ENCODE measurements around the gene KIF13A. TPM values are rescaled to one million over a fixed set of nuclear protein-coding genes. Genes with fewer than 3 reads are reported as not detected.

KIF13A gene
- total and polyA plus RNA-seq, 2 donors from 2014 or later: 12.6 to 35.9 TPM

DNA sequence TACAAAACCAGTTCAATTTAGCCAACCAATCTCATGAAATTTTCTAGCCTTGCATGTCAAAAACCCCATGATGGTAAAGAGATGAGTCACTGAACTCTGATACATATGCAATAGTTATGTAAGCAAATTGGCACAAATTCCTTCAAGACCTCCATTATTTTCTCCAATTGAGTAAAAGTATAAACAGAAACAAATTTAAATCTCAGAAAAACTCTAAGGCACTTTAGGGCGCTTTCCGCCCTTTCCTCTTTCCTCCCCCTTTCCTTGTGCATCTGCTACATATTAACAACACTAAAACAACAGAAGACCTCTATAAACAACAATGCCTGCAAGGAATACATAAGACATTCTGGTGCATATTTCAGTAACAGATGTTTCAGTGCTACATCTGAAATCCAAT lies 48.5 kb downstream of the KIF13A start:
- TF ChIP-seq, protein P1, sequence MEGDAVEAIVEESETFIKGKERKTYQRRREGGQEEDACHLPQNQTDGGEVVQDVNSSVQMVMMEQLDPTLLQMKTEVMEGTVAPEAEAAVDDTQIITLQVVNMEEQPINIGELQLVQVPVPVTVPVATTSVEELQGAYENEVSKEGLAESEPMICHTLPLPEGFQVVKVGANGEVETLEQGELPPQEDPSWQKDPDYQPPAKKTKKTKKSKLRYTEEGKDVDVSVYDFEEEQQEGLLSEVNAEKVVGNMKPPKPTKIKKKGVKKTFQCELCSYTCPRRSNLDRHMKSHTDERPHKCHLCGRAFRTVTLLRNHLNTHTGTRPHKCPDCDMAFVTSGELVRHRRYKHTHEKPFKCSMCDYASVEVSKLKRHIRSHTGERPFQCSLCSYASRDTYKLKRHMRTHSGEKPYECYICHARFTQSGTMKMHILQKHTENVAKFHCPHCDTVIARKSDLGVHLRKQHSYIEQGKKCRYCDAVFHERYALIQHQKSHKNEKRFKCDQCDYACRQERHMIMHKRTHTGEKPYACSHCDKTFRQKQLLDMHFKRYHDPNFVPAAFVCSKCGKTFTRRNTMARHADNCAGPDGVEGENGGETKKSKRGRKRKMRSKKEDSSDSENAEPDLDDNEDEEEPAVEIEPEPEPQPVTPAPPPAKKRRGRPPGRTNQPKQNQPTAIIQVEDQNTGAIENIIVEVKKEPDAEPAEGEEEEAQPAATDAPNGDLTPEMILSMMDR (IDR thresholded peaks at IDR 0.05; ENCODE audit: borderline replicate concordance, extremely low read depth, insufficient read depth): no peak
- H3K27me3 ChIP-seq (ENCODE audit: control insufficient read depth, insufficient read depth, low read length): no peaks in the 10 kb centered on the region
- intact Hi-C loops (cut with DNase I): no loop called here
- FAIRE-seq (no peak), DNase-seq (no peak)
- H3K27ac ChIP-seq (ENCODE audit: low read depth in 2 of 2, low read length in 2 of 2): no peak overlapping the region
- H3K4me1 ChIP-seq (ENCODE audit: control insufficient read depth in 2 of 3, insufficient read depth in 2 of 3, low read depth in 1 of 3, low read length in 3 of 3): no peaks in the 10 kb centered on the region
- no peaks in the 10 kb centered on the region for H3K36me3 ChIP-seq (ENCODE audit: control insufficient read depth in 2 of 3, insufficient read depth in 3 of 3, low read length in 3 of 3)
- H3K4me3 ChIP-seq (ENCODE audit: low read length in 3 of 3): no peak overlapping the region
- H3K9ac ChIP-seq (ENCODE audit: low read length in 3 of 3): no peak overlapping the region
- no peaks in the 10 kb centered on the region for H3K9me3 ChIP-seq (ENCODE audit: control insufficient read depth in 2 of 3, insufficient read depth in 1 of 3, low read length in 3 of 3)

DNA sequence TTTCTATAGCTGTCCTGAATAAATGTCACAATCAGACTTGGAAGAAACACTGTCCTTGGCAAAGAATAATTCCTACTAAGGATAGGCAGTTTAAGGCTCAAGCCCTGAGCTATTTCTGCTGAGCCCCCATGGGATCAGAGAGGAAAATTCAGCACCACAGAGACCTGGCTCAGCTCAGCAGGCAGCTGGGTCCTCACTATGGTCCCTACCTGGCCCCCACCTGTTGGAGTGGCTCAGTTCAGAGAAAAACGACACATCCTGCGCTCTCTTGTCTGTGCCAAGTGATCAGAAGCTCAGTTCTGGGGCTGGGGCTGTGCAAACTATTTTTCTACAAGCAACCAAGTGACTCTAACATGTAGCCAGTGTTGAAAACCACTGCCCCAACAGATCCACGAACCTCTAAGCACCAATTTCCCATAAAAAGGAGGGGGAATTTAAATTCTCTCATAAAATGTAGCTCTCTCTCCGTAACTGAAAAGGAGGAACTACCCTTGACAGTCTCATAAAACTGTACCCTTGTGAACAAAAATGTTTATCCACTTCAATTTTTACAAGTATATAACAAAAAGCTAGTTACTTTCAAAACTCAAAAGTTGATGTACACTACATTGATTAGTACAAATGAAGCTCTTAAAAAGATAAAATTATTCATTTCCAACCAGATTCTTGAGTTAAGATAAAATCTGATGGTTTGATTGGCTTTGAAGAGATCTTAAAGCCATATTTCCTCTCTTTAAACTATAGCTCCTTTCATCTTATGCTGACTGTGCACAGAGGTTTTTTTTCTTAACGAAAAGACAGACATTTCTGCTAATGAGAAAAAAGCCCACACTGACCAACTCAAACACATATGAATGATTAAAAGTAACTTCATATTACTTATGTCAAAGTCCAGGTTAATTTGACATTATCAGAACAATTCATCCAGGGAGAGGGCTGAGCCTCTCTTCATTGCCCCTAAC lies 52.0 kb downstream of the KIF13A start:
- Histone ChIP-seq H3K27ac (ENCODE audit: low read depth in 2 of 2, low read length in 2 of 2) (no peak overlapping the region), H3K4me1 (ENCODE audit: control insufficient read depth in 2 of 3, insufficient read depth in 2 of 3, low read depth in 1 of 3, low read length in 3 of 3) (peaks cover 0 to 8% (median 0%) of the 10 kb centered on the region in 3 donors), H3K9me3 (ENCODE audit: control insufficient read depth in 2 of 3, insufficient read depth in 1 of 3, low read length in 3 of 3) (no peaks in the 10 kb centered on the region), H3K9ac (ENCODE audit: low read length in 3 of 3) (no peak overlapping the region), H3K4me3 (ENCODE audit: low read length in 3 of 3) (no peak overlapping the region), H3K36me3 (ENCODE audit: control insufficient read depth in 2 of 3, insufficient read depth in 3 of 3, low read length in 3 of 3) (no peaks in the 10 kb centered on the region), H3K27me3 (ENCODE audit: control insufficient read depth, insufficient read depth, low read length) (no peaks in the 10 kb centered on the region)
- intact Hi-C loops (cut with DNase I): no loop called here
- DNase-seq (no peak), FAIRE-seq (no peak)
- TF ChIP-seq, protein P1 (IDR thresholded peaks at IDR 0.05; ENCODE audit: borderline replicate concordance, extremely low read depth, insufficient read depth): no peak

DNA sequence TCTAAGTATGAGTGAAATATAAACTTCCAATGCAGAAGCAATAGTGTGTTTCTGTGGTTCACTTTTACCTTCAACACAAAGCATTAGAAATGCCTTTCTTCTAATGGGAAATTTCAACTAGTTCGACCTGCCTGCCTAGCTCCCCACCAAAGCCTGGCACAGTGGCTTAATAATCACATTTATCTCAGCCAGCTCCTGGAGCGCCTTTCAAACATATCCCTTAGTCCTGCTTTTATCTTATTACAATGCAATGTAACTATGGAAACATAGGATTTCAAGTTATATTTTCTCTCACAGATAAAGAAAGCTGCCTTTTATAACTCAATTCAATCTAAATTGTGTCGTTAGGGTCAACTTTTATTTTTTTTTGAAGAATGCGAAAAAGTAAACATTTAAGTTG lies 53.7 kb downstream of the KIF13A start:
- intact Hi-C loops (cut with DNase I): no loop called here
- Histone ChIP-seq H3K4me3 (ENCODE audit: low read length in 3 of 3) (no peak overlapping the region), H3K4me1 (ENCODE audit: control insufficient read depth in 2 of 3, insufficient read depth in 2 of 3, low read depth in 1 of 3, low read length in 3 of 3) (peaks cover 0 to 11% (median 0%) of the 10 kb centered on the region in 3 donors), H3K36me3 (ENCODE audit: control insufficient read depth in 2 of 3, insufficient read depth in 3 of 3, low read length in 3 of 3) (no peaks in the 10 kb centered on the region), H3K9me3 (ENCODE audit: control insufficient read depth in 2 of 3, insufficient read depth in 1 of 3, low read length in 3 of 3) (no peaks in the 10 kb centered on the region), H3K27me3 (ENCODE audit: control insufficient read depth, insufficient read depth, low read length) (no peaks in the 10 kb centered on the region), H3K9ac (ENCODE audit: low read length in 3 of 3) (no peak overlapping the region), H3K27ac (ENCODE audit: low read depth in 2 of 2, low read length in 2 of 2) (no peak overlapping the region)
- DNase-seq (no peak), FAIRE-seq (no peak)
- TF ChIP-seq, protein P1 (IDR thresholded peaks at IDR 0.05; ENCODE audit: borderline replicate concordance, extremely low read depth, insufficient read depth): no peak

Data from kidney (tissue), 14 donors.